ENCODE results near the gene PKHD1.

The PKHD1 gene

DNA sequence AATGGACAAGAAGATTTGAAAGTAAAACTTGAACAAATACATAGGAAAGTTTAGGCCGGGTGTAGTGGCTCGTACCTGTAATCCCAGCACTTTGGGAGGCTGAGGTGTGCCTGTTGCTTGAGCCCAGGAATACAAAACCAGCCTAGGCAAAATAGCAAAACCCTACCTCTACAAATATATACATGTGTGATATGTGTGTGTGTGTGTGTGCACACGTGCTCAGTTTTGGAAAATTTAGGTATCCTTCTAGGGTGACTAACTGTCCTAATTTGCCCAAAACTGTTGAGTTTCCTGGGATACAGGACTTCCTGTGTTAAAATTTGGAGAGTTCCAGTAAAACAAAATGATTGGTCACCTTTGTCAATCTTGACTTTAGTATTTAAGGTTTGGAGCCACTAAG lies 503.2 kb downstream of the PKHD1 start:
- DNase-seq, result no peak

DNA sequence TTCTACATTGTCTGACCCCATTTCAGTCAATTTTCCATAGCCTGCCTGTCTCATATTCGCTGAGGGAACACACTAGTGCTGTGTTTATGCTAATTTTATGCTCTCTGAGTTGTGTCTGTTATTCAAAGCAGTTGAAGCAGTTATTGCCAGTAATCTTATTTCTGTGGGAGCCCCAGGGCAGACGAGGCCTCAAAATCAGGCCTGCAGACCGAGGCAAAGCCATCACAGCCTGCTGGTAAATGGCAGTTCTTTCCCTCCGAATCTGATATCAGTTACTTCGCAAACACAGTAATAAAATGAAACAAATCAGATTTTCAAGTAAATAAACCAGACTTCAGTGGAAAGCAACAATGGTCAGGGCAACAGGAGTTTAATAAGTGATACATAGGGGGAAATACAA lies 508.4 kb downstream of the PKHD1 start:
- DNase-seq, result no peak

- DNase-seq, result no peak
Measured at GRCh38 chr6:51578362-51578761, 509.1 kb downstream of the PKHD1 start.

DNA sequence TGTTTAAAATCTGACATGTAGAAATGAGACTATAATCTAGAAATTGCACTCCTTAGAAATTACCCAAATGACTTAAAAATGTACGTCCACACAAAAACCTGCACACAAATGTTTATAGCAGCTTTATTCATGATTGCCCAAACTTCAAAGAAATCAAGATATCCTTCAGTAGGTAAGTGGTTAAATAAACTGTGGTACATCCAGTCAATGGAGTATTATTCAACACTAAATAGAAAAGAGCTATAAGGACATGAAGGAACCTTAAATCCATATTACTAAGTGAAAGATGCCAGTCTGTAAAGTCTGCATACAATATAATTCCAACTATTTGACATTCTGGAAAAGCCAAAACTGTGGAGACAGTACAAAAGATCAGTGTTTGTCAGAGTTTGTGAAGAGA lies 513.4 kb downstream of the PKHD1 start:
- DNase-seq, result no peak

GRCh38 chr6:51571168-51571567 lies 516.2 kb downstream of the PKHD1 start:
- no peak for DNase-seq

- DNase-seq, result no peak
Measured at GRCh38 chr6:51570168-51570921, 517.1 kb downstream of the PKHD1 start.

- no peak for DNase-seq
Measured at GRCh38 chr6:51569594-51569993, 517.8 kb downstream of the PKHD1 start.

GRCh38 chr6:51568771-51569170 lies 518.6 kb downstream of the PKHD1 start:
- DNase-seq, result no peak

- DNase-seq, result no peak
Measured at GRCh38 chr6:51565472-51565871, 521.9 kb downstream of the PKHD1 start.

Measured in bone marrow (tissue), 2 donors.